ENCODE data around the gene PPIL4.
A peak's percentile ranks its signal among the peaks of the same experiment; 100 is the strongest.

Gene PPIL4

DNA sequence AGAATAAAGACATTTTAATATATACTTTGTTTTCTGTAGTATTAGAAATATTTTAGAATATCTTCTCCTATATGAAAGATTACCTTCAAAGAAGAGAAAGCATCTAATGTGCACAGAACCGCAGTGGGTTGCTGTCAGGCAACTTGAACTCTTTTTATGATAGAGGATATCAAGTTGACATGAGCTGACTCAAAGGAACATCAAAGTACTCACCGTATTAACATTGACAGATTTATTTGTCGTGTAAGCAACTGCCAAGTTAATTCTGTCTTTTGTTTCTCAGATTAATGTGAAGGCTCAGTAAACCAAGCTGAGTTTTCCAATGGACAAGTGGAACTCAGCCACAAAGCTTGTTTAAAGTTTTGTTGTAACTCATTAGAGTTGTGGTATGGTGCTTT is 18.1 kb upstream of the PPIL4 start:
- Histone ChIP-seq H3K4me3 (ENCODE audit: low read depth in 1 of 2, low read length in 2 of 2) (no peak overlapping the region), H3K9me3 (ENCODE audit: control insufficient read depth in 1 of 2, low read length in 2 of 2) (no peaks in the 10 kb centered on the region), H3K4me1 (ENCODE audit: control insufficient read depth in 1 of 2, insufficient read depth in 2 of 2, low read length in 2 of 2) (peaks cover 0 to 7% of the 10 kb centered on the region in 2 donors), H3K27ac (ENCODE audit: low read length) (no peak overlapping the region), H3K27me3 (ENCODE audit: low read depth, low read length) (no peaks in the 10 kb centered on the region), H3K36me3 (ENCODE audit: control insufficient read depth in 1 of 2, insufficient read depth in 2 of 2, low read length in 2 of 2) (peaks cover 0 to 4% of the 10 kb centered on the region in 2 donors)

DNA sequence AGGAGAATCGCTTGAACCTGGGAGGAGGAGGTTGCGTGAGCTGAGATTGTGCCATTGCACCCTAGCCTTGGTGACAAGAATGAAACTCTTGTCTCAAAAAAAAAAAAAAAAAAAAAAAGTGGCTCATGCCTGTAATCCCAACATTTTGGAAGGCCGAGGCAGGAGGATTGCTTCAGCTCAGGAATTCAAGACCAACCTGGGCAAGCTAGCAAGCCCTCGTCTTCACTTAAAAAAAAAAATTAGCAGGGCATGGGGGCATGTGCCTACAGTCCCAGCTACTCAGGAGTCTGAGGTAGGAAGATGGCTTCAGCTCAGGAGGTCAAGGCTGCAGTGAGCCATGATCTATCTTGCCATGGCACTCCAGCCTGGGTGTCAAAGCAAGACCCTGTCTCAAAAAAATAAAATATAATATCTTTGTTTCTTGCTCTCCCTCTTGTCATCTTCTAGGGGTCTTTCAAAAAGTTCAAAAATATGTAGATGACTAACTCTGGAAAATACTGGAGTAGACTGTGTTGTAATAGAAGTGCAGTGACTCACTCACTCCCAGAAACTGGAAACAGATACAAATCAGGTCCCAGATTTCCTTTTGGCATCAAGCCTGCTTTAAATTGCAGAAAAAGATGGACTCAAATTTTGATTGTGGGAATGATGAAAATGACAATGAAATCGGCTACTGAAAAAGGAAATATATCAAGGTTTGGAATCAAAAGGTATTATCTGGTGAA is 17.5 kb upstream of the PPIL4 start:
- H3K9me3 ChIP-seq (ENCODE audit: control insufficient read depth in 1 of 2, low read length in 2 of 2), result no peaks in the 10 kb centered on the region
- no peak overlapping the region for H3K27ac ChIP-seq (ENCODE audit: low read length)
- no peaks in the 10 kb centered on the region for H3K27me3 ChIP-seq (ENCODE audit: low read depth, low read length)
- H3K36me3 ChIP-seq (ENCODE audit: control insufficient read depth in 1 of 2, insufficient read depth in 2 of 2, low read length in 2 of 2), result peaks cover 0 to 4% of the 10 kb centered on the region in 2 donors
- H3K4me3 ChIP-seq (ENCODE audit: low read depth in 1 of 2, low read length in 2 of 2), result no peak overlapping the region
- peaks cover 0 to 7% of the 10 kb centered on the region in 2 donors for H3K4me1 ChIP-seq (ENCODE audit: control insufficient read depth in 1 of 2, insufficient read depth in 2 of 2, low read length in 2 of 2)

DNA sequence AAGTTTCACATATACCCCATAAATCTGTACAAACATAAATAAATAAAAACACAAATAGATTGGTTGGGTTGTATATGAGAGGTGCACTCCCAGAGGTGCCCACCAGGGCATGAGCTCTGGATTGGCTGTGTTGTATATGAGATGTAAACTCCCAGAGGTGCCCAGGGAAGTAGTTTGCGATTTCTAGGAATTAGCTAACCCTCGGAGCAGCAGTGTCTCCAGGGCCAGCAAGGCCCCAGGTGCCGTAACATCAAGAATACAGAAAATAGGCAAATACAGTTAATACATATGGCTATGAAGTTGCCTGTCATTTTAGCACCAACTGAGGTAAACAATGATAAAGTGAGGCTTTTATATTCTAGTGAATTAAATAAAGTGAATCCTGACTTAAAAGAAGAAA is 14.9 kb upstream of the PPIL4 start:
- H3K27me3 ChIP-seq (ENCODE audit: low read depth, low read length), result no peaks in the 10 kb centered on the region
- H3K4me3 ChIP-seq (ENCODE audit: low read depth in 1 of 2, low read length in 2 of 2), result no peak overlapping the region
- no peak overlapping the region for H3K27ac ChIP-seq (ENCODE audit: low read length)
- H3K4me1 ChIP-seq (ENCODE audit: control insufficient read depth in 1 of 2, insufficient read depth in 2 of 2, low read length in 2 of 2), result no peaks in the 10 kb centered on the region
- no peaks in the 10 kb centered on the region for H3K9me3 ChIP-seq (ENCODE audit: control insufficient read depth in 1 of 2, low read length in 2 of 2)
- H3K36me3 ChIP-seq (ENCODE audit: control insufficient read depth in 1 of 2, insufficient read depth in 2 of 2, low read length in 2 of 2), result no peaks in the 10 kb centered on the region

DNA sequence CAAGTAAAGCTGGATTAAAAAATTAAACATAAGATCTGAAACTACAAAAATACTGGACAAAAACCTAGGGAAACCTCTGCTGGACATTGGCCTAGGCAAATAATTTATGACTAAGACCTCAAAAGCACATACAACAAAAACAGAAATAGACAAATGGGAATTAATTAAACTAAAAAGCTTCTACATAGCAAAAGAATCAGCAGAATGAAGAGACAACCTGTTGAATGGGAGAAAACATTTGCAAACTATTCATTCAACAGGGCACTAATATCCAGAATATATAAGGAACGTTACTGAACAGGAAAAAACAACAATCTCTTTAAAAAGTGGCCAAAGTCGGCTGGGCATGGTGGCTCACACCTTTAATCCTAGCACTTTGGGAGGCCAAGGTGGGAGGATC is 13.5 kb upstream of the PPIL4 start:
- no peak overlapping the region for H3K27ac ChIP-seq (ENCODE audit: low read length)
- H3K4me3 ChIP-seq (ENCODE audit: low read depth in 1 of 2, low read length in 2 of 2), result no peak overlapping the region
- no peaks in the 10 kb centered on the region for H3K4me1 ChIP-seq (ENCODE audit: control insufficient read depth in 1 of 2, insufficient read depth in 2 of 2, low read length in 2 of 2)
- no peaks in the 10 kb centered on the region for H3K9me3 ChIP-seq (ENCODE audit: control insufficient read depth in 1 of 2, low read length in 2 of 2)
- no peaks in the 10 kb centered on the region for H3K36me3 ChIP-seq (ENCODE audit: control insufficient read depth in 1 of 2, insufficient read depth in 2 of 2, low read length in 2 of 2)
- H3K27me3 ChIP-seq (ENCODE audit: low read depth, low read length), result no peaks in the 10 kb centered on the region

DNA sequence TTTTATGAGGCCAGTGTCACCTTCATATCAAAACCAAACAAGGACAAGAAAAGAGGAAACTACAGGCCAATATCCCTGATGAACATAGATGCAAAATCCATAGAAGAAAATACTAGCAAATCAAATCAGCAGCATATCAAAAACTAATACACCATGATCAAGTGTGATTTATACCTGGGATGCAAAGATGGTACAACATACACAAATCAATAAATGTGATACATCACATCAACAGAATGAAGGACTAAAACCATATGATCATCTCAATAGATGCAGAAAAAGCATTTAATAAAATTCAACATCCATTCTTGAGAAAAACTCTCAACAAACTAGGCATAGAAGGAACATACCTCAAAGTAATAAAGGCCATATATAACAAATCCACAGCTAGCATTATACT is 12.2 kb upstream of the PPIL4 start:
- H3K27me3 ChIP-seq (ENCODE audit: low read depth, low read length), result no peaks in the 10 kb centered on the region
- no peaks in the 10 kb centered on the region for H3K36me3 ChIP-seq (ENCODE audit: control insufficient read depth in 1 of 2, insufficient read depth in 2 of 2, low read length in 2 of 2)
- no peaks in the 10 kb centered on the region for H3K9me3 ChIP-seq (ENCODE audit: control insufficient read depth in 1 of 2, low read length in 2 of 2)
- no peak overlapping the region for H3K27ac ChIP-seq (ENCODE audit: low read length)
- no peak overlapping the region for H3K4me3 ChIP-seq (ENCODE audit: low read depth in 1 of 2, low read length in 2 of 2)
- H3K4me1 ChIP-seq (ENCODE audit: control insufficient read depth in 1 of 2, insufficient read depth in 2 of 2, low read length in 2 of 2), result no peaks in the 10 kb centered on the region

DNA sequence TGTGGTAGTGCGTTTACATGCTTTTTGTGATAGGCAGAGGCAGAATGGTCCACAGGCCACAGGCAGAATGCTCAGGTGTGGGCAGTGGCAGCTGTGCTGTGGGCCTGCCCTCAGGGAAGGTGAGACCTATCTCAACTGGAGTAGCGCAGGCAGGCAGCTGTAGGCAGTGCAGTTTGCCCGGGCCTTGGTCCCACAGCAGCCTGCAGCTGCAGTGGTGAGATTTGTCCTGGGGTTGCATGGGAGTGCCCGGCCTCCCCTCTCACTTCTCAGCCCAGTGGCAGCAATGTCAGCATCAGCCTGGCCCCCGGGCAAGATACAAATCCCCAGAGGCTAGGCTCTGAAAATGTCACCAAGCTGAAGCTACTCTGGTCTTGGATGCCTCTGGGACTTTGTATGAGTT is 6.1 kb upstream of the PPIL4 start:
- H3K27me3 ChIP-seq (ENCODE audit: low read depth, low read length), result no peaks in the 10 kb centered on the region
- H3K4me1 ChIP-seq (ENCODE audit: control insufficient read depth in 1 of 2, insufficient read depth in 2 of 2, low read length in 2 of 2), result no peaks in the 10 kb centered on the region
- H3K4me3 ChIP-seq (ENCODE audit: low read depth in 1 of 2, low read length in 2 of 2), result no peak overlapping the region
- H3K27ac ChIP-seq (ENCODE audit: low read length), result no peak overlapping the region
- H3K9me3 ChIP-seq (ENCODE audit: control insufficient read depth in 1 of 2, low read length in 2 of 2), result no peaks in the 10 kb centered on the region
- H3K36me3 ChIP-seq (ENCODE audit: control insufficient read depth in 1 of 2, insufficient read depth in 2 of 2, low read length in 2 of 2), result no peaks in the 10 kb centered on the region

DNA sequence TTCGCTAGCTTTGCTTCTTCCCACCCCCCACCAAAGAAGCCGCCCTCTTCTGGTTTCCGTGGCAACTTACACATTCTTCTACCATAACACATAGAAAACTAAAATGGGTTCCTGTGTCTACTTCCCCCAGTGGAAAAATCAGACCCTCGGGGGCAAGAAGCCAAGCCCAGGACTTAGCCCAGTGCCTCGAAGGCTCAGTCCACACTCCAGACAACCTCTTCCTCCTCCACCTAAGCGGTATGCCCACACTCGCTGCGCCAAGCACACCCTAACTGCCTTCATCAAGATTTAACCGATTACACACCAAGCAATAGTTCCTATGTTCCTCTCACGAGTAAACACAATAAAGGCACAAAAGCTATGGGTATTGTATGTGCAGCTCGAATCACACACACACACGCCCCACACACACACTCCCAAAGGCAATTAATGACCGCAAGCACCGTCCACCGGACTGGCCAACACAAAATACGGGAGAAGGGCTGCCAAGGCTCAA is 537 bp downstream of the PPIL4 start:
- peak overlapping the region; percentile 98 for H3K27ac ChIP-seq (ENCODE audit: low read length)
- H3K4me3 ChIP-seq (ENCODE audit: low read depth in 1 of 2, low read length in 2 of 2), result peak overlapping the region; percentile 82 to 100
- peaks cover 9 to 28% of the 10 kb centered on the region in 2 donors for H3K4me1 ChIP-seq (ENCODE audit: control insufficient read depth in 1 of 2, insufficient read depth in 2 of 2, low read length in 2 of 2)
- no peaks in the 10 kb centered on the region for H3K27me3 ChIP-seq (ENCODE audit: low read depth, low read length)
- peaks cover 0 to 7% of the 10 kb centered on the region in 2 donors for H3K36me3 ChIP-seq (ENCODE audit: control insufficient read depth in 1 of 2, insufficient read depth in 2 of 2, low read length in 2 of 2)
- no peaks in the 10 kb centered on the region for H3K9me3 ChIP-seq (ENCODE audit: control insufficient read depth in 1 of 2, low read length in 2 of 2)

DNA sequence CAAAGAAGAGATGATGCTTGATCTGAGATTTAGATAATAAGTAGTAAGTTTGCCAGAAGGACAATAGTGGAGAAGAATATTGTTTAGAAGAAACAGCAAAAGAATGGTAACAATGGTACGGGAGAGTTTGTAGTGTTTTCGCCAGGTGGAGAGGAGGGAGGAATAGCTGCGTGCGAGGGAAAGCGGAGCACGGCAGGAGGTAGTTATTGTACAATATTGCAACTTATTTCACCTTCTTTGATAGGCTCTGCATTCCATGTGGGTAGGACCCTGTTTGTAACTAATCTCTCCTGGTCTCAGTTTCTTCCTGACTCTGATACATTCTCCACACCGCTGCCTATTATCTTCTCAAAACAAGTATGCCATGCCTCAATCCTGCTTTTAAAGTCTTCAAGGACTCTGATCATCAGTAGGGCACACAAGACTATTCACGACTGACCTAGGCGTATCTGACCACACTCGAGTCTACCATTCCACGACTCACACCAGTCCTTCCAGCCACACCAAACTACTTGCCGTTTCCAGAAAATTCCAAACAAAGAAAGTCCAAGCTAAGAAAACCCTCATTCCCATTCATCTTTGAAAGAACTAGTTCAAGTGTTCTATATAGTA is 1.1 kb downstream of the PPIL4 start:
- Histone ChIP-seq H3K27ac (ENCODE audit: low read length) (peak overlapping the region; percentile 98), H3K9me3 (ENCODE audit: control insufficient read depth in 1 of 2, low read length in 2 of 2) (no peaks in the 10 kb centered on the region), H3K27me3 (ENCODE audit: low read depth, low read length) (no peaks in the 10 kb centered on the region), H3K36me3 (ENCODE audit: control insufficient read depth in 1 of 2, insufficient read depth in 2 of 2, low read length in 2 of 2) (peaks cover 0 to 7% of the 10 kb centered on the region in 2 donors), H3K4me1 (ENCODE audit: control insufficient read depth in 1 of 2, insufficient read depth in 2 of 2, low read length in 2 of 2) (peaks cover 9 to 28% of the 10 kb centered on the region in 2 donors), H3K4me3 (ENCODE audit: low read depth in 1 of 2, low read length in 2 of 2) (peak overlapping the region; percentile 82 to 100)

DNA sequence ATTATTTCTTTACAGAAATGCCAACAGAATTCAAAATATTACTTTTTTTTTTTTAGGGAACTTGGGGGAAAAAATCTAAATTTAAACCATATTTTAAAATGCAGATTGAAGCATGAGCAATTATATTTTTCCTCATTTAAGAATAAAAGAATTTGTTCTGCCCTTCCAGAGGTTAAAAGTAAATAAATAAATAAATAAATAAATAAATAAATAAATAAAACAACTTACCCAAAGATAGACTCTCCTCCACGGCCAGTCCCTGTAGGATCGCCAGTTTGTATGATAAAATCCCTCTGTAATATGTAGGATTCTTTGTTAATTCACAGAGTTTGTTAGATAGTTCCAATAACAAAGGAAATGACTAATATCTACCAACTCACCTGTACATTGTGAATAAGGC is 4.7 kb downstream of the PPIL4 start:
- Histone ChIP-seq H3K36me3 (ENCODE audit: control insufficient read depth in 1 of 2, insufficient read depth in 2 of 2, low read length in 2 of 2) (peaks cover 5 to 36% of the 10 kb centered on the region in 2 donors), H3K27me3 (ENCODE audit: low read depth, low read length) (no peaks in the 10 kb centered on the region), H3K4me1 (ENCODE audit: control insufficient read depth in 1 of 2, insufficient read depth in 2 of 2, low read length in 2 of 2) (peaks cover 9 to 23% of the 10 kb centered on the region in 2 donors), H3K4me3 (ENCODE audit: low read depth in 1 of 2, low read length in 2 of 2) (no peak overlapping the region), H3K9me3 (ENCODE audit: control insufficient read depth in 1 of 2, low read length in 2 of 2) (no peaks in the 10 kb centered on the region), H3K27ac (ENCODE audit: low read length) (no peak overlapping the region)

DNA sequence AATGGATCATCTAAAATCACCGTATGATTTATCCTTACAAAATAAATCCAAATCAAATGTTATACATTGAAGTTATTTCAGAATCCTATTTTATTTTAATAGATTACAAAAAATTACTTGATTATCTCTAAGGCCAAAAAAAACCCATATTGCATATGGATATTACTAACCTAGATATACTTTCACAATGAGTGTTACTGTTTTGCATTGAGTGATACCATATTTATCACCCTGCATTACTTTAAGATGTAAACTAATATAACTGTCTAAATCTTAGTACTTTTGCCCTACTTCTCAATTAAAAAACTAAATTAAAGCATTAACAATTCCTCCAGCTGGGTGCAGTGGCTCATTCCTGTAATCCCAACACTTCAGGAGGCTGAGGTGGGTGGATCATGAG is 11.1 kb downstream of the PPIL4 start:
- Histone ChIP-seq H3K4me3 (ENCODE audit: low read depth in 1 of 2, low read length in 2 of 2) (no peak overlapping the region), H3K27me3 (ENCODE audit: low read depth, low read length) (no peaks in the 10 kb centered on the region), H3K36me3 (ENCODE audit: control insufficient read depth in 1 of 2, insufficient read depth in 2 of 2, low read length in 2 of 2) (peaks cover 31 to 69% of the 10 kb centered on the region in 2 donors), H3K9me3 (ENCODE audit: control insufficient read depth in 1 of 2, low read length in 2 of 2) (no peaks in the 10 kb centered on the region), H3K27ac (ENCODE audit: low read length) (no peak overlapping the region), H3K4me1 (ENCODE audit: control insufficient read depth in 1 of 2, insufficient read depth in 2 of 2, low read length in 2 of 2) (no peaks in the 10 kb centered on the region)

DNA sequence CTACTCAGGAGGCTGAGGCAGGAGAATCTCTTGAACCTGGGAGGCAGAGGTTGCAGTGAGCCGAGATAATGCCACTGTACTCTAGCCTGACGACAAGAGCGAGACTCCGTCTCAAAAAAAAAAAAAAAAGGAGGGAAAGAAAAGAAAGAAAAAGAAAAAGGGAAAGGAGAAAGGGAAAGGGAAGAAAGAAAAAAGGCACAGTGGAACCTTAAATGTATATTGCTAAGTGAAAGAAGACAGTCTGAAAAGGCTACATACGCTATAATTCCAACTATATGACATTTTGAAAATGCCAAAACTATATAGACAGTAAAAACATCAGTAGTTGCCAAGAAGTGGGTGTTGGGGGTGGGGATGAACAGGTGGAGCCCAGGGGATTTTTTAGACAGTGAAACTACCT is 16.2 kb downstream of the PPIL4 start:
- no peaks in the 10 kb centered on the region for H3K9me3 ChIP-seq (ENCODE audit: control insufficient read depth in 1 of 2, low read length in 2 of 2)
- H3K27me3 ChIP-seq (ENCODE audit: low read depth, low read length), result no peaks in the 10 kb centered on the region
- H3K4me3 ChIP-seq (ENCODE audit: low read depth in 1 of 2, low read length in 2 of 2), result no peak overlapping the region
- H3K4me1 ChIP-seq (ENCODE audit: control insufficient read depth in 1 of 2, insufficient read depth in 2 of 2, low read length in 2 of 2), result no peaks in the 10 kb centered on the region
- no peak overlapping the region for H3K27ac ChIP-seq (ENCODE audit: low read length)
- peaks cover 39 to 62% of the 10 kb centered on the region in 2 donors for H3K36me3 ChIP-seq (ENCODE audit: control insufficient read depth in 1 of 2, insufficient read depth in 2 of 2, low read length in 2 of 2)
